BLaER1 treated with 17β-estradiol and CSF1 and Interleukin-3, amounts not matched to agents 10 nM and 100 nM (cell line): ENCODE measurements around the gene ACAN.
A peak's percentile ranks its signal among the peaks of the same experiment; 100 is the strongest.

ENCODE experiments used
- H3K27ac ChIP-seq, 11 experiments: shearing (Covaris generic); formaldehyde crosslinking; 2 replicates each; pipeline ENCODE4 v1.8.1; 2022
- H3K27me3 ChIP-seq, 11 experiments: shearing (Covaris generic); formaldehyde crosslinking; 2 replicates each; pipeline ENCODE4 v1.8.1; 2022
- H3K36me3 ChIP-seq, 11 experiments: shearing (Covaris generic); formaldehyde crosslinking; 2 replicates each; pipeline ENCODE4 v1.8.1; 2022
- H3K4me1 ChIP-seq, 10 experiments: shearing (Covaris generic); formaldehyde crosslinking; 2 replicates each; pipeline ENCODE4 v1.8.1; 2022
- H3K4me2 ChIP-seq, 11 experiments: shearing (Covaris generic); formaldehyde crosslinking; 2 replicates each; pipeline ENCODE4 v1.8.1; 2022
- H3K4me3 ChIP-seq, 10 experiments: shearing (Covaris generic); formaldehyde crosslinking; 2 replicates each; pipeline ENCODE4 v1.8.1; 2022
- H3K9ac ChIP-seq, 11 experiments: shearing (Covaris generic); formaldehyde crosslinking; 2 replicates each; pipeline ENCODE4 v1.8.1; 2022
- H3K9me3 ChIP-seq, 11 experiments: shearing (Covaris generic); formaldehyde crosslinking; replicated peaks in 1 of 11; 2 replicates each; pipeline ENCODE4 v1.8.1; 2022
- H4K20me1 ChIP-seq, 11 experiments: shearing (Covaris generic); formaldehyde crosslinking; 2 replicates each; pipeline ENCODE4 v1.8.1; 2022
- Cebpa-rat ChIP-seq, 11 experiments: shearing (Covaris generic); IDR thresholded peaks; 2 replicates each; pipeline ENCODE4 v1.8.1; 2022

The ACAN gene

DNA sequence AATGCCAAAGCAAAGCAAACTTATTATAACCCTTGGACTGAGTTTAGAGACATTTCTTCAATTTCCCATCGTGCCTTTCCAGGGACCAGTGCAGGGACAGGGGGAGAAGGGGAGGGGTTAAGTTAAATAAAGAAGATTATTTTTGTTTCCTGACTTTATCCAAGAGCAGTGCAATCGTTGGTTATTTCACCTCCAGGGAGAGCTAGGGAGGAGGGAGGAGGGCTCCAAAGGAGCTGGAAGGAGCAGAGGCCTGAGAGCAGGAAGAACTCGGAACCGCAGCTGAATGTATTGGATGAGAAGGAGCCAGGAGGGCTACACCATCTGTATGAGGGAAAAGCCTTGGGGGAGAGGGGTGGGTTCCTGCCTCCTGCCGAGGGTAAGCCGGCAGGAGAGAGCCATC lies 71.4 kb downstream of the ACAN start:
- no peaks in the 10 kb centered on the region for H3K27me3 ChIP-seq
- H3K27ac ChIP-seq, result no peak overlapping the region
- H3K9me3 ChIP-seq, result no peaks in the 10 kb centered on the region
- H3K9ac ChIP-seq, result no peak overlapping the region
- no peak overlapping the region for H3K4me3 ChIP-seq
- H4K20me1 ChIP-seq, result peaks cover 0 to 6% (median 0%) of the 10 kb centered on the region in 11 experiments; a peak in 3 of 22 replicates
- TF ChIP-seq Cebpa-rat (IDR thresholded peaks at IDR 0.05), result no peak
- no peak overlapping the region for H3K4me2 ChIP-seq
- peaks cover 0 to 22% (median 15%) of the 10 kb centered on the region in 10 experiments; a peak in 12 of 20 replicates for H3K4me1 ChIP-seq
- no peaks in the 10 kb centered on the region for H3K36me3 ChIP-seq

DNA sequence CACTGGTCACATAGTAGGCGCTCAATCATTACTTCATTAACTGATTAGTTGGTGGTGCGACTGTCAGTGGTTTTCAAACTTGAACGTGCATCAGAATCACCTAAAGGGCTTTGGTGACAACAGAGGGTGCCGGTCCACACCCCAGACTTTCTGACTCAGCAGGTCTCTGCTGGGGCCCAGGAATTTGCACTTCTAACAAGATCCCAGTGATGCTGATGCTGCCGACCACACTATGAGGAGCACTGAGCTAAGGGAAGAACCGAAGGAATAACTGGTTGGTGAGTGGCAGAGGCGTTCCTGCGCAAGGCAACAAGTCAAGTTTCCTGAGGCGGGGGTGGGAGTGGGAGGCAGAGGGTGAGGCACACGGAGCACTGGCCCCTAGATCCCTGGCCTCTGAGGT lies 73.3 kb downstream of the ACAN start:
- Histone ChIP-seq H3K27me3 (no peaks in the 10 kb centered on the region), H3K4me3 (no peak overlapping the region), H3K4me2 (no peak overlapping the region), H3K9me3 (no peaks in the 10 kb centered on the region), H3K4me1 (peaks cover 0 to 25% (median 17%) of the 10 kb centered on the region in 10 experiments; a peak in 13 of 20 replicates), H4K20me1 (peaks cover 0 to 6% (median 0%) of the 10 kb centered on the region in 11 experiments; a peak in 3 of 22 replicates), H3K27ac (no peak overlapping the region), H3K36me3 (no peaks in the 10 kb centered on the region), H3K9ac (no peak overlapping the region)
- TF ChIP-seq Cebpa-rat (IDR thresholded peaks at IDR 0.05), result no peak

DNA sequence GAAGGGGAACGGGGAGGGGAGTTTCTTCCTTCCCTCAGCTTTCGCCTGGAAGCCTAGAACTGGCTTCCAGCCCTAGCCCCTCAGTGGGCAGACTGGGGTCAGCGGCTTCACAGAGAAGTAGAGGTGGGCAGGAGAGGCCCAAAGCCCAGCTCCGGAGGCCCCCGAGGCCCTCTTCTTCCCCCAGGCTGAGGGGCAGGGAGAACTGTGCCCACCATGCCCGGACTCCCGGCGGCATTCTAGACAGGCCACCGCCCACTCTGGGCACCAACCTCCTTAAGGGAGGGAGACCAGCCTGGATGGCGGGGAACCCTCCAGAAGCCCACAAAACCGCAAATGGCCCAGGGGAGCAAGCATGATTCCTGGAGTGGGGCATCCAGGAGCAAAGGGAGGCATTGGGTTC lies 74.2 kb downstream of the ACAN start:
- no peaks in the 10 kb centered on the region for H3K36me3 ChIP-seq
- no peak for TF ChIP-seq Cebpa-rat (IDR thresholded peaks at IDR 0.05)
- H3K4me3 ChIP-seq, result no peak overlapping the region
- peaks cover 0 to 33% (median 23%) of the 10 kb centered on the region in 10 experiments; a peak in 13 of 20 replicates for H3K4me1 ChIP-seq
- H3K4me2 ChIP-seq, result peak overlapping the region in 8 of 11 experiments; percentile 19 to 41 (median 28); a peak in 11 of 22 replicates
- peaks cover 0 to 6% (median 0%) of the 10 kb centered on the region in 11 experiments; a peak in 2 of 22 replicates for H4K20me1 ChIP-seq
- H3K27me3 ChIP-seq, result no peaks in the 10 kb centered on the region
- H3K27ac ChIP-seq, result no peak overlapping the region
- no peak overlapping the region for H3K9ac ChIP-seq
- H3K9me3 ChIP-seq, result no peaks in the 10 kb centered on the region

DNA sequence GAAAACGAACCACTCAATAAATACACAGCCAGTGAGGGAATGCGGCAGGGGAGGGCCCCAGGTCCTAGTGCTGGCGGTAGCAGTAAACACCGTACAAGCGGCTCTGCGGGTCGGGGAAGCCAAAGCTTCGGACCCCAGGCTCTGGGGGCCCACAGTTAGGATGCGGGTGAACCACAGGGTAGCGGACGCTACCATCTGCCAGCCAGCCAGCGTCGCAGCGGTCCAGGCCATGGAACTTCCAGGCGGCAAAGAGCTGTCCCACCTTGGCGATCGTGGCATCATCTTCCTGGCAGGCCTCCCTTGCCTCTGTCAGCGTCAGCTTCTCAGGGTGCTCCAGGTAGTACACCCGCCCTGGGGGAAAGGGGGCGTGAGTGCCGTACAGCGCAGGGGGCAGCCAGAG lies 74.7 kb downstream of the ACAN start:
- no peaks in the 10 kb centered on the region for H3K36me3 ChIP-seq
- H3K4me3 ChIP-seq, result no peak overlapping the region
- H3K4me1 ChIP-seq, result peaks cover 0 to 33% (median 23%) of the 10 kb centered on the region in 10 experiments; a peak in 13 of 20 replicates
- H4K20me1 ChIP-seq, result peaks cover 0 to 6% (median 0%) of the 10 kb centered on the region in 11 experiments; a peak in 2 of 22 replicates
- no peaks in the 10 kb centered on the region for H3K27me3 ChIP-seq
- H3K9me3 ChIP-seq, result no peaks in the 10 kb centered on the region
- no peak for TF ChIP-seq Cebpa-rat (IDR thresholded peaks at IDR 0.05)
- H3K9ac ChIP-seq, result no peak overlapping the region
- H3K27ac ChIP-seq, result no peak overlapping the region
- H3K4me2 ChIP-seq, result peak overlapping the region in 4 of 11 experiments; percentile 25 to 36 (median 32); a peak in 3 of 22 replicates

DNA sequence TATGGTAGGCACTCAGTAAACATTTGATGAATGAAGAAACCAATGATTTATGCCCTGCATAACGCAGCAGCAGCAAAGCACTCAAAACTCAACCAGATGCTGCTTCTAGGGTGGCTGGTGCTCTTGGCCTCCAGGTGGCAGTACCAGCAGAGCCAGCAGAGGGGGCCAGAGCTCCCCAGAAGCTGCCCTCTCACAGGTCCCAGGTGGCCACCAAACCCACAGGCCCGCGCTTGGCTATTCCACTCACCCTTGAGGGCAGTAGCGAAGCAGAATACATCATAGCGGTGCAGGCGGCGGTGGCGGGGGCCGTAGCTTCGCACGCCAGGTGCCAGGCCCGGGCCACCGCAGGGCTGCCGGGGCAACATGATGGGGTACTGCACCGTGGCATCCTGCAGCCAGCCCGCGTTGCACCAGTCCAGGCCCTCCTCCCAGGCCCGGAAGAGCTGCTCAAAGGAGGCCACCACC lies 75.5 kb downstream of the ACAN start:
- Histone ChIP-seq H3K9ac (no peak overlapping the region), H3K36me3 (no peaks in the 10 kb centered on the region), H3K4me3 (no peak overlapping the region), H3K4me2 (peak overlapping the region; percentile 20 to 68 (median 47); a peak in 19 of 22 replicates), H3K27ac (no peak overlapping the region), H3K27me3 (no peaks in the 10 kb centered on the region), H3K9me3 (no peaks in the 10 kb centered on the region), H3K4me1 (peaks cover 0 to 33% (median 23%) of the 10 kb centered on the region in 10 experiments; a peak in 13 of 20 replicates), H4K20me1 (peaks cover 0 to 6% (median 0%) of the 10 kb centered on the region in 11 experiments; a peak in 2 of 22 replicates)
- no peak for TF ChIP-seq Cebpa-rat (IDR thresholded peaks at IDR 0.05)

DNA sequence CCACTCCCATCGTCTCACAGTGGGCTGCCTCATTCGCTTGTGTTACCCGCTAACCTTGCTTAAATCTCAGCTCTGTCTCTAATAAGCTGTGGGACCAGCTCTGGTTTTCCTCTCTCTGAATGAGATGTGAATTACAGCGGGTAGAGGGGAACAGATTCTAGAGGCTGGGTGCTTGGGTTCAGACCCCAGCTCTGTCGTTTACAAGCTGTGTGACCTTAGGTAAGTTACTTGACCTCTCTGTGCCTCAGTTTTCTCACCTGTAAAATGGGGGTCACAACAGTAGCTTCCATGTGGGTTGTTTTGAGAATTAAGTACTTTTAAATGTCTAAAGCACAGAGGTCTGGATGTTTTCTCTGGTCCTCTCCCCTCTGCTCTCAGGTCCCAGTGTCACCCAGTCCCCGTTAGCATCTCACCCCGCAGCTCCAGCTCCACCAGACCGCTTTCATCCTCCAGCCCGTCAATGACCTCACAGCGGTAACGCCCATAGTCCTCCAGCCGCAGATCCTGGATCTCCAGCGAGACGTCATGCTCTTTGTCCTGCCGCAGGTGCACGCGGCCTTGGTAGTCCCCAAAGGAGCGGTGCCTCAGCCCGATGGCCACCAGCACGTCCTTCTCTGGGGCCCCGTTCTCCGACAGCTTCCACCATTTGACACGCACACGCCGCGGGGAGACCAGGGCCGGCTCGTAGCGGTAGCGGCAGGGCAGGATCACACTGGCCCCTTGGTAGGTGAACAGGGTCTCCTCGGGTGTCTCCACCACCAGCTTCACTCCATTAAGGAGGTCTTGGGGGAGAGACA lies 77.9 kb downstream of the ACAN start:
- no peak overlapping the region for H3K4me3 ChIP-seq
- H3K4me1 ChIP-seq, result peaks cover 0 to 33% (median 23%) of the 10 kb centered on the region in 10 experiments; a peak in 13 of 20 replicates
- peak overlapping the region in 6 of 11 experiments; percentile 19 to 56 (median 40); a peak in 9 of 22 replicates for H3K4me2 ChIP-seq

DNA sequence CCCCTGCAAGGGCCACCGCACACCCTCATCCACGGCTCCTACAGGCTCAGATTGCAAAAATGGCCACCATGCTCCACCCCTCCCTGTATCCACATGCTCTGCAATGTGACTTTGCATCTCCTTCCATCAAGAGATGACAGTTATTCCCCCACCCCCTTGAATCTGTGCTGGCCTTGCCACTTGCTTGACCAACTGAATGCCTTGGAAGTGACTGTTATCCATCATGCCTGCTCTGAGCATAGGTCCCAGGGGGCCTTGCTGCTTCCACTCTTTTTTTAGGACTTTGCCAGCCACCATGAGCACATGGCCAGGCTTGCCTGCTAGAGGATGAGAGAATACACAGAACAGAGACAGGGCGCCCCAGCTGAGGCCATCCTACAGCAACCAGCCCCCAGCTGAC lies 78.5 kb downstream of the ACAN start:
- Histone ChIP-seq H3K4me1 (peaks cover 0 to 33% (median 23%) of the 10 kb centered on the region in 10 experiments; a peak in 13 of 20 replicates), H3K4me3 (no peak overlapping the region), H3K4me2 (peak overlapping the region in 7 of 11 experiments; percentile 0 to 56 (median 38); a peak in 8 of 22 replicates), H3K27ac (no peak overlapping the region), H4K20me1 (peaks cover 0 to 6% (median 0%) of the 10 kb centered on the region in 11 experiments; a peak in 2 of 22 replicates), H3K27me3 (no peaks in the 10 kb centered on the region), H3K9me3 (no peaks in the 10 kb centered on the region), H3K36me3 (no peaks in the 10 kb centered on the region), H3K9ac (no peak overlapping the region)
- no peak for TF ChIP-seq Cebpa-rat (IDR thresholded peaks at IDR 0.05)

More for the DNA sequence above, 77.9 kb downstream of the ACAN start:
- no peaks in the 10 kb centered on the region for H3K36me3 ChIP-seq
- no peaks in the 10 kb centered on the region for H3K9me3 ChIP-seq
- H3K27ac ChIP-seq, result no peak overlapping the region
- peaks cover 0 to 6% (median 0%) of the 10 kb centered on the region in 11 experiments; a peak in 2 of 22 replicates for H4K20me1 ChIP-seq
- H3K9ac ChIP-seq, result no peak overlapping the region
- H3K27me3 ChIP-seq, result no peaks in the 10 kb centered on the region
- TF ChIP-seq Cebpa-rat (IDR thresholded peaks at IDR 0.05), result no peak

DNA sequence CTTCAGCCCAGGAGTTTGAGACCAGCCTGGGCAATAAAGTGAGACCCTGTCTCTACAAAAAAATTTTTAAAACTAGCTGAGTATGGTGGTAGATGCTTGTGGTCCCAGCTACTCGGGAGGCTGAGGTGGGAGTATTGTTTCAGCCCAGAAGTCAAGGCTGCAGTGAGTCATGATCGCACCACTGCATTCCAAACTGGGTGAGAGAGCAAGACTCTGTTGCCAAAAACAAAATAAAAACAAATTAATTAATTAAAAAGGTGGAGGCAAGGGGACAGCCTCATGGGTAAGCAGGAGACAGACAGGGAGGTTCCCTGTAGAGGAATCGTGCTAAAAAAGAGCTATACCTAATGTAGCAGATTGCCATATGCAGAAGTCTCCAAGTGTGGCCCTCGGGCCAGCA lies 79.5 kb downstream of the ACAN start:
- Histone ChIP-seq H4K20me1 (peaks cover 0 to 5% (median 0%) of the 10 kb centered on the region in 11 experiments; a peak in 2 of 22 replicates), H3K4me1 (peaks cover 0 to 25% (median 16%) of the 10 kb centered on the region in 10 experiments; a peak in 12 of 20 replicates), H3K36me3 (no peaks in the 10 kb centered on the region), H3K4me2 (no peak overlapping the region), H3K9ac (no peak overlapping the region), H3K4me3 (no peak overlapping the region), H3K27ac (no peak overlapping the region), H3K27me3 (no peaks in the 10 kb centered on the region), H3K9me3 (no peaks in the 10 kb centered on the region)
- TF ChIP-seq Cebpa-rat (IDR thresholded peaks at IDR 0.05), result no peak

DNA sequence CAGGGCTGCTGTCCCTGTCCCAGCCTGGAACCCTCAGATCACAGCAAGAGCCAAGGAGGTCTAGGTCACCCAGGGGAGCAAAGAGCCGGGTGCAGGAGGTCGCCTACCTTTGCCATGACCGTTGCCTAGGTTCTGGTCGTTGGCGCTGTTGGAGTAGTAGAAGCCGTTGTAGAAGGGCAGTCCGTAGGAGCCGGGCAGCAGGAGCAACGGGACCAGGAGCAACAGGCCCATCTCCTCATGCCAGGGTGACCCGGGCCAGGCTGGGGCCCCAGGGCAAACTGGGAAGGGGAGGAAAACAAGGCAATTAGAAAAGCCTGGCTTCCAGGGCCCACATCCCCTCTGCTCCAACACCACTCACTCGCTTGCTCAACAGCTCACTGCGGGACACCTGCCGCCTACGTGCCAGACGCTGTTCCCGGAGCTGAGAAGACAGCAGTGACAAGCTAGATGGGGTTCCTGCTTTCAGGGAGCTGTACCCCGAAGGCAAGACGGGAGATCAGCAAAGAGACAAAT lies 83.9 kb downstream of the ACAN start:
- TF ChIP-seq Cebpa-rat (IDR thresholded peaks at IDR 0.05), result no peak
- Histone ChIP-seq H3K4me1 (peaks cover 0 to 6% (median under 1%) of the 10 kb centered on the region in 10 experiments; a peak in 10 of 20 replicates), H3K4me3 (no peak overlapping the region), H3K4me2 (no peak overlapping the region), H4K20me1 (no peaks in the 10 kb centered on the region; a peak in 1 of 22 replicates), H3K27ac (no peak overlapping the region), H3K9ac (no peak overlapping the region), H3K27me3 (no peaks in the 10 kb centered on the region), H3K36me3 (no peaks in the 10 kb centered on the region), H3K9me3 (no peaks in the 10 kb centered on the region)
